ENCODE results near the gene EMILIN1.

EMILIN1 gene

DNA sequence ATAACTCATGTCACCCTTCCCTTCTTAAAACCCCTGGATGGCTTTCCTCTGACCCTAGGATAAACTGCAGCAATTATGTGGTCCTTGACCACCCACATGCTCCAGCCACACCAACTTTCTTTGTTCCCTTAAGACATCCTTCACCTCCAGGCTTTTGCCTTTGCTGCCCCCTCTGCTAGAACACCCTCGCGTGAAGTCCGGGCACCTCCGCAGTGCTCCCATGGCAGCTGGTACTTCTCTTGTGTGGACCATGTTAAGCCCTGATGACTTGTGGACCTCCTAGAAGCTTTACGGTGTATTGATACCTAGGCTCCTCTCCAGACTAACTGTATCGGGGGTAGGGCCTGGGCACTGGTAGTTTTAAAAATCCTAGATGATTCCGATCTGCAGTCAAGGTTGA lies 44.4 kb downstream of the EMILIN1 start:
- no peak for DNase-seq
- Histone ChIP-seq H4K91ac (ENCODE audit: low read length) (no peak overlapping the region), H4K8ac (ENCODE audit: low read length) (no peak overlapping the region), H3K4me2 (ENCODE audit: low read length, poor library complexity, severe bottlenecking) (no peak overlapping the region), H2BK5ac (ENCODE audit: low read depth, low read length, poor library complexity, severe bottlenecking) (no peak overlapping the region), H3K9me3 (ENCODE audit: control insufficient read depth, low read length) (no peaks in the 10 kb centered on the region), H3K9ac (ENCODE audit: low read length) (no peak overlapping the region), H3K18ac (ENCODE audit: low read depth in 1 of 2, low read length in 2 of 2) (no peak overlapping the region), H2BK120ac (ENCODE audit: low read depth, low read length) (no peak overlapping the region), H3K4me3 (ENCODE audit: insufficient read depth in 1 of 2, low read depth in 1 of 2, low read length in 2 of 2) (peak overlapping the region in 1 of 2 experiments; percentile 75), H3K4me1 (ENCODE audit: control insufficient read depth, insufficient read depth, low read depth, low read length) (peaks cover 19% of the 10 kb centered on the region), H3K79me1 (replicated peaks; ENCODE audit: low read length, poor library complexity, severe bottlenecking) (no peaks in the 10 kb centered on the region), H2AK5ac (ENCODE audit: low read length, severe bottlenecking) (no peak overlapping the region), H2AFZ (ENCODE audit: low read depth, low read length) (no peak overlapping the region), H2BK12ac (ENCODE audit: low read length in 2 of 2) (no peak overlapping the region), H3K14ac (ENCODE audit: low read length in 2 of 2) (no peak overlapping the region), H3K4ac (ENCODE audit: low read depth in 1 of 2, low read length in 2 of 2) (no peak overlapping the region), H3K27me3 (ENCODE audit: control insufficient read depth in 1 of 2, insufficient read depth in 1 of 2, low read length in 2 of 2) (peaks cover 36 to 61% of the 10 kb centered on the region in 2 experiments), H2BK15ac (ENCODE audit: low read depth, poor library complexity, severe bottlenecking) (no peak overlapping the region), H3K23ac (ENCODE audit: low read length in 2 of 2) (no peak overlapping the region), H3K36me3 (ENCODE audit: control insufficient read depth in 1 of 2, insufficient read depth in 2 of 2, low read depth in 1 of 2, low read length in 2 of 2) (peaks cover 0 to 4% of the 10 kb centered on the region in 2 experiments), H3K27ac (ENCODE audit: low read length, poor library complexity, severe bottlenecking) (no peak overlapping the region)
- WGBS: 86% methylated on average over 7 of the region's 7 CpGs

GRCh38 chr2:27123302-27124150 lies 45.1 kb downstream of the EMILIN1 start, which contains the start of gene ABHD1:
TSS of gene ABHD1 (plus strand) at chr2:27123815. CDS start at chr2:27123949, 134 bp downstream.
- H2BK120ac ChIP-seq (ENCODE audit: low read depth, low read length): no peak within 1 kb of the TSS
- 15% methylated on average over 43 of the region's 47 CpGs for WGBS

DNA sequence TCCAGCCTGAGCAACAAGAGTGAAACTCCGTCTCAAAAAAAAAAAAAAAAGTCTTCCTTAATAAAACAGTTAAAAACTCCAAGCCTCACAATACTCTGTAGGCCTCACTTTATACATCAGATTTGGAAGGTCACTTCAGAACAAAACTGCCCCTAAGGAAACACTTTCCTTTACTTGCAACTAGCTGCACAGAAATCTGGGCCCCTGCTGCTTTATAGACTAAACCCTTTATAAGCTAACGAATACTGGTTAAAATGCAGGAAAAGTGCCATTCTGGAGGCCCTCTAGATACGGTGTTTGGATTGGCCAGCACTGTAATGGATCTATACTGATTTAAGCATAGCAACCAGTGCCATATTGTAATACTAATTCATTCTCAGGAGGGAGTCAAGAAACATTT lies 46.7 kb downstream of the EMILIN1 start:
- Histone ChIP-seq H4K91ac (ENCODE audit: low read length) (no peak overlapping the region), H3K14ac (ENCODE audit: low read length in 2 of 2) (no peak overlapping the region), H3K9ac (ENCODE audit: low read length) (no peak overlapping the region), H2BK120ac (ENCODE audit: low read depth, low read length) (no peak overlapping the region), H2BK5ac (ENCODE audit: low read depth, low read length, poor library complexity, severe bottlenecking) (no peak overlapping the region), H2BK12ac (ENCODE audit: low read length in 2 of 2) (no peak overlapping the region), H3K79me1 (replicated peaks; ENCODE audit: low read length, poor library complexity, severe bottlenecking) (peaks cover 1% of the 10 kb centered on the region), H3K4me2 (ENCODE audit: low read length, poor library complexity, severe bottlenecking) (no peak overlapping the region), H2AK5ac (ENCODE audit: low read length, severe bottlenecking) (no peak overlapping the region), H3K36me3 (ENCODE audit: control insufficient read depth in 1 of 2, insufficient read depth in 2 of 2, low read depth in 1 of 2, low read length in 2 of 2) (peaks cover 9 to 11% of the 10 kb centered on the region in 2 experiments), H2BK15ac (ENCODE audit: low read depth, poor library complexity, severe bottlenecking) (no peak overlapping the region), H3K18ac (ENCODE audit: low read depth in 1 of 2, low read length in 2 of 2) (no peak overlapping the region), H3K23ac (ENCODE audit: low read length in 2 of 2) (no peak overlapping the region), H3K9me3 (ENCODE audit: control insufficient read depth, low read length) (no peaks in the 10 kb centered on the region), H3K4ac (ENCODE audit: low read depth in 1 of 2, low read length in 2 of 2) (no peak overlapping the region), H2AFZ (ENCODE audit: low read depth, low read length) (no peak overlapping the region), H3K4me1 (ENCODE audit: control insufficient read depth, insufficient read depth, low read depth, low read length) (peaks cover 9% of the 10 kb centered on the region), H3K27ac (ENCODE audit: low read length, poor library complexity, severe bottlenecking) (no peak overlapping the region), H3K27me3 (ENCODE audit: control insufficient read depth in 1 of 2, insufficient read depth in 1 of 2, low read length in 2 of 2) (peaks cover 23 to 40% of the 10 kb centered on the region in 2 experiments), H3K4me3 (ENCODE audit: insufficient read depth in 1 of 2, low read depth in 1 of 2, low read length in 2 of 2) (no peak overlapping the region), H4K8ac (ENCODE audit: low read length) (no peak overlapping the region)
- 98% methylated on average over 2 of the region's 3 CpGs for WGBS
- no peak for DNase-seq

More at GRCh38 chr2:27123302-27124150, 45.1 kb downstream of the EMILIN1 start, which contains the start of gene ABHD1:
- Histone ChIP-seq H2BK5ac (ENCODE audit: low read depth, low read length, poor library complexity, severe bottlenecking) (no peak within 1 kb of the TSS), H2BK15ac (ENCODE audit: low read depth, poor library complexity, severe bottlenecking) (peak within 1 kb of the TSS; percentile 77), H3K27ac (ENCODE audit: low read length, poor library complexity, severe bottlenecking) (no peak within 1 kb of the TSS), H3K23ac (ENCODE audit: low read length in 2 of 2) (no peak within 1 kb of the TSS), H2AK5ac (ENCODE audit: low read length, severe bottlenecking) (no peak within 1 kb of the TSS), H3K4me2 (ENCODE audit: low read length, poor library complexity, severe bottlenecking) (peak within 1 kb of the TSS; percentile 55), H4K8ac (ENCODE audit: low read length) (peak within 1 kb of the TSS; percentile 82), H3K27me3 (ENCODE audit: control insufficient read depth in 1 of 2, insufficient read depth in 1 of 2, low read length in 2 of 2) (peaks cover 33 to 54% of the 10 kb centered on the region in 2 experiments), H2BK12ac (ENCODE audit: low read length in 2 of 2) (no peak within 1 kb of the TSS), H4K91ac (ENCODE audit: low read length) (peak within 1 kb of the TSS; percentile 87), H3K4ac (ENCODE audit: low read depth in 1 of 2, low read length in 2 of 2) (no peak within 1 kb of the TSS), H3K36me3 (ENCODE audit: control insufficient read depth in 1 of 2, insufficient read depth in 2 of 2, low read depth in 1 of 2, low read length in 2 of 2) (peaks cover 0 to 6% of the 10 kb centered on the region in 2 experiments), H3K4me1 (ENCODE audit: control insufficient read depth, insufficient read depth, low read depth, low read length) (peaks cover 15% of the 10 kb centered on the region), H3K14ac (ENCODE audit: low read length in 2 of 2) (peak within 1 kb of the TSS in 1 of 2 experiments; percentile 51), H3K9me3 (ENCODE audit: control insufficient read depth, low read length) (no peaks in the 10 kb centered on the region), H3K4me3 (ENCODE audit: insufficient read depth in 1 of 2, low read depth in 1 of 2, low read length in 2 of 2) (peak within 1 kb of the TSS; percentile 55 to 75), H3K79me1 (replicated peaks; ENCODE audit: low read length, poor library complexity, severe bottlenecking) (no peaks in the 10 kb centered on the region), H2AFZ (ENCODE audit: low read depth, low read length) (peak within 1 kb of the TSS; percentile 80), H3K9ac (ENCODE audit: low read length) (peak within 1 kb of the TSS; percentile 57), H3K18ac (ENCODE audit: low read depth in 1 of 2, low read length in 2 of 2) (peak within 1 kb of the TSS; percentile 5 to 63)
- DNase-seq: peak; percentile 18

DNA sequence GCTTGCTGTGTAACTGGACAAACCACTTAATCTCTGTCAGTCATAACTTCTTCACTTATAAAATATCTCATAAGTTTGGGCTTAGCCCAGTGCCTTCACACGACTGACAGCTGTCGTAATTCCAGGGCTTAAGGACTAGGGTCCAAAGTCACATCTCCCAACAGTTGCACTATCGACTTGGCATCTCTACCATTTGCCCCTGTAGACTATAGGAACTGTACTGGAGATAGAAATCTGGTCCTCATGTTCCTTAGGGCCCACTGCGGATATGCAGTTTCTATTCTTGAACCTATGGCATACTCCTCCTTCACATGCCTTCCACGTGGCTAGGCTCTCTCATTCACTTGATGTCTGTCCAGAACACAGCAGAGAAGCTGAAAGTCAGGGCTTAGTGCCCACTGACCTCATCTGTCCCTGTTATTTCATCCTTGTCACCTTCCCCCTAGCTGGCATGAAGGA lies 47.9 kb downstream of the EMILIN1 start:
- peaks cover 3% of the 10 kb centered on the region for H3K79me1 ChIP-seq (replicated peaks; ENCODE audit: low read length, poor library complexity, severe bottlenecking)
- H2BK12ac ChIP-seq (ENCODE audit: low read length in 2 of 2): no peak overlapping the region
- H2BK5ac ChIP-seq (ENCODE audit: low read depth, low read length, poor library complexity, severe bottlenecking): no peak overlapping the region
- no peak overlapping the region for H3K27ac ChIP-seq (ENCODE audit: low read length, poor library complexity, severe bottlenecking)
- WGBS: 50% methylated on average over 5 of the region's 5 CpGs
- peaks cover 9% of the 10 kb centered on the region for H3K4me1 ChIP-seq (ENCODE audit: control insufficient read depth, insufficient read depth, low read depth, low read length)
- no peak overlapping the region for H2AK5ac ChIP-seq (ENCODE audit: low read length, severe bottlenecking)
- no peak overlapping the region for H2BK120ac ChIP-seq (ENCODE audit: low read depth, low read length)
- no peak overlapping the region for H3K9ac ChIP-seq (ENCODE audit: low read length)
- no peak overlapping the region for H2AFZ ChIP-seq (ENCODE audit: low read depth, low read length)
- no peak overlapping the region for H3K4me3 ChIP-seq (ENCODE audit: insufficient read depth in 1 of 2, low read depth in 1 of 2, low read length in 2 of 2)
- no peak overlapping the region for H3K4ac ChIP-seq (ENCODE audit: low read depth in 1 of 2, low read length in 2 of 2)
- no peak overlapping the region for H4K91ac ChIP-seq (ENCODE audit: low read length)
- H3K4me2 ChIP-seq (ENCODE audit: low read length, poor library complexity, severe bottlenecking): no peak overlapping the region
- H3K14ac ChIP-seq (ENCODE audit: low read length in 2 of 2): no peak overlapping the region
- no peak overlapping the region for H3K18ac ChIP-seq (ENCODE audit: low read depth in 1 of 2, low read length in 2 of 2)
- no peak for DNase-seq
- peaks cover 21 to 22% of the 10 kb centered on the region in 2 experiments for H3K36me3 ChIP-seq (ENCODE audit: control insufficient read depth in 1 of 2, insufficient read depth in 2 of 2, low read depth in 1 of 2, low read length in 2 of 2)
- H2BK15ac ChIP-seq (ENCODE audit: low read depth, poor library complexity, severe bottlenecking): no peak overlapping the region
- peaks cover 16 to 29% of the 10 kb centered on the region in 2 experiments for H3K27me3 ChIP-seq (ENCODE audit: control insufficient read depth in 1 of 2, insufficient read depth in 1 of 2, low read length in 2 of 2)
- H3K23ac ChIP-seq (ENCODE audit: low read length in 2 of 2): no peak overlapping the region
- no peak overlapping the region for H4K8ac ChIP-seq (ENCODE audit: low read length)
- no peaks in the 10 kb centered on the region for H3K9me3 ChIP-seq (ENCODE audit: control insufficient read depth, low read length)

Measured in mesenchymal stem cell (in vitro differentiated cells and primary cell).